Liver (tissue), 3 donors: ENCODE data around the gene OSTM1.

Experiments used
- HNF4A ChIP-seq, 2 donors: conservative IDR thresholded peaks; 2 replicates each; pipeline ENCODE4 v1.6.1; 2016; ENCODE audit warnings: antibody characterized with exemption in 2 of 2, mild to moderate bottlenecking in 2 of 2
- JUND ChIP-seq, 2 donors: IDR thresholded peaks; 2 replicates each; pipeline ENCODE4 v1.6.1; 2016; ENCODE audit warnings: antibody characterized with exemption in 2 of 2
- NR2F2 ChIP-seq: IDR thresholded peaks from 2 replicates; pipeline ENCODE4 v1.6.1; 2016; ENCODE audit warnings: antibody characterized with exemption
- RAD21 ChIP-seq, 2 donors: IDR thresholded peaks; 2 replicates each; pipeline ENCODE4 v1.6.1; 2016; ENCODE audit warnings: antibody characterized with exemption in 2 of 2, mild to moderate bottlenecking in 2 of 2
- SP1 ChIP-seq: IDR thresholded peaks from 2 replicates; pipeline ENCODE4 v1.6.1; 2018; ENCODE audit warnings: antibody characterized with exemption, mild to moderate bottlenecking
- TAF1 ChIP-seq: conservative IDR thresholded peaks from 2 replicates; pipeline ENCODE4 v1.6.1; 2016; ENCODE audit warnings: antibody characterized with exemption, mild to moderate bottlenecking
- TF ChIP-seq, protein P1 (sequence below): fragments of 150-350 bp; IDR thresholded peaks from 2 replicates; pipeline ENCODE4 v1.5.1; 2017; ENCODE audit warnings: improper control_type of control experiment, low read depth, low read length; ENCODE audit not compliant: missing input control
- TF ChIP-seq, protein P2 (sequence below): IDR thresholded peaks from 2 replicates; pipeline ENCODE4 v1.6.1; 2016; ENCODE audit warnings: antibody characterized with exemption, mild to moderate bottlenecking
- TF ChIP-seq, protein P3 (sequence below): IDR thresholded peaks from 2 replicates; pipeline ENCODE4 v1.6.1; 2016; ENCODE audit warnings: antibody characterized with exemption
- TF ChIP-seq, protein P4 (sequence below): IDR thresholded peaks from 2 replicates; pipeline ENCODE4 v1.6.1; 2016; ENCODE audit warnings: antibody characterized with exemption
- donor health status: healthy.
- donor health status: healthy.

DNA sequence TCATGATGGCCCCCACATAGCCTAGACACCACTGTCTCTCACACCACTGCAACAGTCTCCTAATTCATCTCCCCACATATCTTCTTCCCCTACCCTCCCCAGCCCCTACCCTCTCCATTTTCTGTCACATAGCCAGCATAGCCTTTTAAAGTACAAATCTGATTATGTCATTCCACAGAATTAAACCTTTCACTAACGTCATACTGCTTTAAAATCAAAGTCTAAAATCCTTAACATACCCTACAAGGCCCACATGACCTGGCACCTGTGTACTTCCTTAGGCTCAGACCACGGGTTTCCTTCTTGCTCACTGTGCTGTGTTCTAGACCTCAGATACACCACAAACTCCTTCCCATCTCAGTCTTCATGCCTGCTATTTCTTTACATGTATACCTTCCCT lies 5.9 kb downstream of the OSTM1 start:
- TF ChIP-seq, protein P1, sequence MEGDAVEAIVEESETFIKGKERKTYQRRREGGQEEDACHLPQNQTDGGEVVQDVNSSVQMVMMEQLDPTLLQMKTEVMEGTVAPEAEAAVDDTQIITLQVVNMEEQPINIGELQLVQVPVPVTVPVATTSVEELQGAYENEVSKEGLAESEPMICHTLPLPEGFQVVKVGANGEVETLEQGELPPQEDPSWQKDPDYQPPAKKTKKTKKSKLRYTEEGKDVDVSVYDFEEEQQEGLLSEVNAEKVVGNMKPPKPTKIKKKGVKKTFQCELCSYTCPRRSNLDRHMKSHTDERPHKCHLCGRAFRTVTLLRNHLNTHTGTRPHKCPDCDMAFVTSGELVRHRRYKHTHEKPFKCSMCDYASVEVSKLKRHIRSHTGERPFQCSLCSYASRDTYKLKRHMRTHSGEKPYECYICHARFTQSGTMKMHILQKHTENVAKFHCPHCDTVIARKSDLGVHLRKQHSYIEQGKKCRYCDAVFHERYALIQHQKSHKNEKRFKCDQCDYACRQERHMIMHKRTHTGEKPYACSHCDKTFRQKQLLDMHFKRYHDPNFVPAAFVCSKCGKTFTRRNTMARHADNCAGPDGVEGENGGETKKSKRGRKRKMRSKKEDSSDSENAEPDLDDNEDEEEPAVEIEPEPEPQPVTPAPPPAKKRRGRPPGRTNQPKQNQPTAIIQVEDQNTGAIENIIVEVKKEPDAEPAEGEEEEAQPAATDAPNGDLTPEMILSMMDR: no peak
- TF ChIP-seq, protein P2, sequence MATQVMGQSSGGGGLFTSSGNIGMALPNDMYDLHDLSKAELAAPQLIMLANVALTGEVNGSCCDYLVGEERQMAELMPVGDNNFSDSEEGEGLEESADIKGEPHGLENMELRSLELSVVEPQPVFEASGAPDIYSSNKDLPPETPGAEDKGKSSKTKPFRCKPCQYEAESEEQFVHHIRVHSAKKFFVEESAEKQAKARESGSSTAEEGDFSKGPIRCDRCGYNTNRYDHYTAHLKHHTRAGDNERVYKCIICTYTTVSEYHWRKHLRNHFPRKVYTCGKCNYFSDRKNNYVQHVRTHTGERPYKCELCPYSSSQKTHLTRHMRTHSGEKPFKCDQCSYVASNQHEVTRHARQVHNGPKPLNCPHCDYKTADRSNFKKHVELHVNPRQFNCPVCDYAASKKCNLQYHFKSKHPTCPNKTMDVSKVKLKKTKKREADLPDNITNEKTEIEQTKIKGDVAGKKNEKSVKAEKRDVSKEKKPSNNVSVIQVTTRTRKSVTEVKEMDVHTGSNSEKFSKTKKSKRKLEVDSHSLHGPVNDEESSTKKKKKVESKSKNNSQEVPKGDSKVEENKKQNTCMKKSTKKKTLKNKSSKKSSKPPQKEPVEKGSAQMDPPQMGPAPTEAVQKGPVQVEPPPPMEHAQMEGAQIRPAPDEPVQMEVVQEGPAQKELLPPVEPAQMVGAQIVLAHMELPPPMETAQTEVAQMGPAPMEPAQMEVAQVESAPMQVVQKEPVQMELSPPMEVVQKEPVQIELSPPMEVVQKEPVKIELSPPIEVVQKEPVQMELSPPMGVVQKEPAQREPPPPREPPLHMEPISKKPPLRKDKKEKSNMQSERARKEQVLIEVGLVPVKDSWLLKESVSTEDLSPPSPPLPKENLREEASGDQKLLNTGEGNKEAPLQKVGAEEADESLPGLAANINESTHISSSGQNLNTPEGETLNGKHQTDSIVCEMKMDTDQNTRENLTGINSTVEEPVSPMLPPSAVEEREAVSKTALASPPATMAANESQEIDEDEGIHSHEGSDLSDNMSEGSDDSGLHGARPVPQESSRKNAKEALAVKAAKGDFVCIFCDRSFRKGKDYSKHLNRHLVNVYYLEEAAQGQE: no peak
- TF ChIP-seq TAF1: no peak
- TF ChIP-seq, protein P3, sequence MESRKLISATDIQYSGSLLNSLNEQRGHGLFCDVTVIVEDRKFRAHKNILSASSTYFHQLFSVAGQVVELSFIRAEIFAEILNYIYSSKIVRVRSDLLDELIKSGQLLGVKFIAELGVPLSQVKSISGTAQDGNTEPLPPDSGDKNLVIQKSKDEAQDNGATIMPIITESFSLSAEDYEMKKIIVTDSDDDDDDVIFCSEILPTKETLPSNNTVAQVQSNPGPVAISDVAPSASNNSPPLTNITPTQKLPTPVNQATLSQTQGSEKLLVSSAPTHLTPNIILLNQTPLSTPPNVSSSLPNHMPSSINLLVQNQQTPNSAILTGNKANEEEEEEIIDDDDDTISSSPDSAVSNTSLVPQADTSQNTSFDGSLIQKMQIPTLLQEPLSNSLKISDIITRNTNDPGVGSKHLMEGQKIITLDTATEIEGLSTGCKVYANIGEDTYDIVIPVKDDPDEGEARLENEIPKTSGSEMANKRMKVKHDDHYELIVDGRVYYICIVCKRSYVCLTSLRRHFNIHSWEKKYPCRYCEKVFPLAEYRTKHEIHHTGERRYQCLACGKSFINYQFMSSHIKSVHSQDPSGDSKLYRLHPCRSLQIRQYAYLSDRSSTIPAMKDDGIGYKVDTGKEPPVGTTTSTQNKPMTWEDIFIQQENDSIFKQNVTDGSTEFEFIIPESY: no peak
- TF ChIP-seq JUND (IDR thresholded peaks at IDR 0.05): no peak
- TF ChIP-seq RAD21 (IDR thresholded peaks at IDR 0.05): no peak
- TF ChIP-seq, protein P4, sequence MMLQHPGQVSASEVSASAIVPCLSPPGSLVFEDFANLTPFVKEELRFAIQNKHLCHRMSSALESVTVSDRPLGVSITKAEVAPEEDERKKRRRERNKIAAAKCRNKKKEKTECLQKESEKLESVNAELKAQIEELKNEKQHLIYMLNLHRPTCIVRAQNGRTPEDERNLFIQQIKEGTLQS: no peak
- TF ChIP-seq SP1: no peak
- TF ChIP-seq HNF4A (conservative IDR thresholded peaks at IDR 0.05): no peak
- TF ChIP-seq NR2F2: no peak
